A549 (cell line): ENCODE data around the gene SLC22A14.

Source experiments
- BHLHE40 ChIP-seq: IDR thresholded peaks from 2 replicates; pipeline ENCODE4 v1.6.1; 2012; ENCODE audit warnings: low read depth, low read length, inconsistent platforms
- CEBPB ChIP-seq, 2 experiments: fragments of >200 bp in 1 of 2; sonication (Bioruptor Twin) in 1 of 2; formaldehyde crosslinking in 1 of 2; IDR thresholded peaks; 2 replicates each; pipeline ENCODE4 v1.6.1; 2012 to 2016
- FOXS1 ChIP-seq: fragments of 250-450 bp; sonication (Bioruptor Pico); IDR thresholded peaks from 2 replicates; pipeline ENCODE4 v1.5.0; 2020; ENCODE audit warnings: mild to moderate bottlenecking, moderate library complexity
- HDAC2 ChIP-seq: fragments of 200-600 bp; sonication (generic); IDR thresholded peaks from 2 replicates; pipeline ENCODE4 v1.6.1; 2016
- PHF8 ChIP-seq: fragments of 200-600 bp; sonication (generic); IDR thresholded peaks from 2 replicates; pipeline ENCODE4 v1.6.1; 2016; ENCODE audit warnings: low read depth, mild to moderate bottlenecking, antibody characterized with exemption, moderate library complexity, borderline replicate concordance
- POLR2A ChIP-seq: IDR thresholded peaks from 2 replicates; pipeline ENCODE4 v1.6.1; 2012; ENCODE audit warnings: mild to moderate bottlenecking, low read length
- POLR2AphosphoS2 ChIP-seq: conservative IDR thresholded peaks from 2 replicates; pipeline ENCODE4 v1.6.1; 2012; ENCODE audit warnings: low read length, improper control_type of control experiment, inconsistent platforms
- RAD21 ChIP-seq, 2 experiments: fragments of >200 bp in 1 of 2; sonication (Bioruptor Twin) in 1 of 2; formaldehyde crosslinking in 1 of 2; IDR thresholded peaks in 1 of 2; conservative IDR thresholded peaks in 1 of 2; 2 replicates in 1 of 2; 3 replicates in 1 of 2; pipeline ENCODE4 v1.6.1; 2012 to 2018; ENCODE audit warnings: inconsistent platforms in 1 of 2
- REST ChIP-seq: fragments of 200-600 bp; sonication (generic); IDR thresholded peaks from 2 replicates; pipeline ENCODE4 v1.6.1; 2016; ENCODE audit warnings: antibody characterized with exemption, mild to moderate bottlenecking, moderate library complexity
- RNF2 ChIP-seq: fragments of 200-600 bp; sonication (generic); IDR thresholded peaks from 2 replicates; pipeline ENCODE4 v1.6.1; 2016; ENCODE audit warnings: low read depth, mild to moderate bottlenecking, antibody characterized with exemption, moderate library complexity, borderline replicate concordance
- ZC3H11A ChIP-seq: fragments of 450-650 bp; IDR thresholded peaks from 2 replicates; pipeline ENCODE4 v1.6.1; 2014; ENCODE audit warnings: antibody characterized with exemption, mild to moderate bottlenecking
- TF ChIP-seq, protein P1 (sequence below): fragments of 250-450 bp; sonication (Bioruptor Pico); IDR thresholded peaks from 2 replicates; pipeline ENCODE4 v1.5.0; 2021; ENCODE audit warnings: mild to moderate bottlenecking, moderate library complexity, borderline replicate concordance
- TF ChIP-seq, protein P2 (sequence below): fragments of >200 bp; sonication (Bioruptor Twin); formaldehyde crosslinking; IDR thresholded peaks from 3 replicates; pipeline ENCODE4 v1.5.1; 2016

DNA sequence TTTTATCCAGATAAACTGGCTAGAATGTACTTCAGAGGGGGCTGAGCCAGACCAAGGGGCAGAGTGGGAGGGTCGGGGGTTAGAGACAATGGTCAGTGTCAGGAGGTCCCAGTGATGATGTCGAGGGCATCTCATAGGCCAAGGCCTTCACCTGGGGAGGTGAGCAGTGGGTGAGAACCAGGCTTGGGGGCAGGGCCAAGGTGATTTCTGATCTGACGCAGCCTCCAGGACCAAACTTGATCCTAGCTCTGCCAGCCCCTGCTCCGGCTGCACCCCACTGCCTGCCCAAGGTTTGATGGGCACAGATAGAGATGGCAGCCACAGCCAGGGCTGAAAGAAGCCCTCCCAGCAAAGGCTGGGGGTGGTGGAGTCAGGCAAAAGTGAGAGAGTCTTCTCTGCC, 79.4 kb downstream of the SLC22A14 start:
- TF ChIP-seq, protein P1, sequence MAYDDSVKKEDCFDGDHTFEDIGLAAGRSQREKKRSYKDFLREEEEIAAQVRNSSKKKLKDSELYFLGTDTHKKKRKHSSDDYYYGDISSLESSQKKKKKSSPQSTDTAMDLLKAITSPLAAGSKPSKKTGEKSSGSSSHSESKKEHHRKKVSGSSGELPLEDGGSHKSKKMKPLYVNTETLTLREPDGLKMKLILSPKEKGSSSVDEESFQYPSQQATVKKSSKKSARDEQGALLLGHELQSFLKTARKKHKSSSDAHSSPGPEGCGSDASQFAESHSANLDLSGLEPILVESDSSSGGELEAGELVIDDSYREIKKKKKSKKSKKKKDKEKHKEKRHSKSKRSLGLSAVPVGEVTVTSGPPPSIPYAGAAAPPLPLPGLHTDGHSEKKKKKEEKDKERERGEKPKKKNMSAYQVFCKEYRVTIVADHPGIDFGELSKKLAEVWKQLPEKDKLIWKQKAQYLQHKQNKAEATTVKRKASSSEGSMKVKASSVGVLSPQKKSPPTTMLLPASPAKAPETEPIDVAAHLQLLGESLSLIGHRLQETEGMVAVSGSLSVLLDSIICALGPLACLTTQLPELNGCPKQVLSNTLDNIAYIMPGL (CRISPR knock-in tag): no peak
- no peak for TF ChIP-seq POLR2A
- TF ChIP-seq, protein P2, sequence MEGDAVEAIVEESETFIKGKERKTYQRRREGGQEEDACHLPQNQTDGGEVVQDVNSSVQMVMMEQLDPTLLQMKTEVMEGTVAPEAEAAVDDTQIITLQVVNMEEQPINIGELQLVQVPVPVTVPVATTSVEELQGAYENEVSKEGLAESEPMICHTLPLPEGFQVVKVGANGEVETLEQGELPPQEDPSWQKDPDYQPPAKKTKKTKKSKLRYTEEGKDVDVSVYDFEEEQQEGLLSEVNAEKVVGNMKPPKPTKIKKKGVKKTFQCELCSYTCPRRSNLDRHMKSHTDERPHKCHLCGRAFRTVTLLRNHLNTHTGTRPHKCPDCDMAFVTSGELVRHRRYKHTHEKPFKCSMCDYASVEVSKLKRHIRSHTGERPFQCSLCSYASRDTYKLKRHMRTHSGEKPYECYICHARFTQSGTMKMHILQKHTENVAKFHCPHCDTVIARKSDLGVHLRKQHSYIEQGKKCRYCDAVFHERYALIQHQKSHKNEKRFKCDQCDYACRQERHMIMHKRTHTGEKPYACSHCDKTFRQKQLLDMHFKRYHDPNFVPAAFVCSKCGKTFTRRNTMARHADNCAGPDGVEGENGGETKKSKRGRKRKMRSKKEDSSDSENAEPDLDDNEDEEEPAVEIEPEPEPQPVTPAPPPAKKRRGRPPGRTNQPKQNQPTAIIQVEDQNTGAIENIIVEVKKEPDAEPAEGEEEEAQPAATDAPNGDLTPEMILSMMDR: no peak
- no peak for TF ChIP-seq REST
- TF ChIP-seq RNF2: no peak
- TF ChIP-seq HDAC2: no peak
- TF ChIP-seq BHLHE40: no peak
- no peak for TF ChIP-seq CEBPB (IDR thresholded peaks at IDR 0.05)
- no peak for TF ChIP-seq PHF8
- TF ChIP-seq POLR2AphosphoS2: no peak
- no peak for TF ChIP-seq RAD21 (conservative IDR thresholded peaks at IDR 0.05 in 1 of 2, IDR thresholded peaks at IDR 0.05 in 1 of 2)
- no peak for TF ChIP-seq ZC3H11A
- no peak for TF ChIP-seq FOXS1 (CRISPR knock-in tag)
